Mesendoderm (in vitro differentiated cells): Measurements from ENCODE around the gene IRAK3.

Experiments
- DNase-seq: peaks from one replicate; pipeline ENCODE4 v3.0.0; 2013
- H2AK5ac ChIP-seq: 2 replicates; pipeline ENCODE4 v1.6.1; 2013; ENCODE audit warnings: low read length, inconsistent platforms
- H2BK120ac ChIP-seq: 2 replicates; pipeline ENCODE4 v1.6.1; 2013; ENCODE audit warnings: low read depth, mild to moderate bottlenecking, low read length, moderate library complexity, mixed read lengths
- H2BK15ac ChIP-seq: replicated peaks from 2 replicates; pipeline ENCODE4 v1.6.1; 2013; ENCODE audit warnings: low read depth, mild to moderate bottlenecking, moderate library complexity
- H2BK5ac ChIP-seq: 2 replicates; pipeline ENCODE4 v1.6.1; 2013; ENCODE audit warnings: low read length, inconsistent platforms
- H3K18ac ChIP-seq: 2 replicates; pipeline ENCODE4 v1.6.1; 2013; ENCODE audit warnings: mild to moderate bottlenecking, low read length, mixed read lengths
- H3K23ac ChIP-seq: one replicate; pipeline ENCODE4 v1.6.1; 2013; ENCODE audit warnings: low read length
- H3K27ac ChIP-seq: 2 replicates; pipeline ENCODE4 v1.5.1; 2013; ENCODE audit warnings: low read depth, mild to moderate bottlenecking, inconsistent platforms, low read length, moderate library complexity
- H3K27me3 ChIP-seq: 2 replicates; pipeline ENCODE4 v1.6.1; 2013; ENCODE audit warnings: low read length, control low read depth, mild to moderate bottlenecking, inconsistent platforms; ENCODE audit not compliant: insufficient read depth, poor library complexity
- H3K36me3 ChIP-seq: 2 replicates; pipeline ENCODE4 v1.6.1; 2013; ENCODE audit warnings: low read length, inconsistent platforms; ENCODE audit not compliant: control insufficient read depth, insufficient read depth
- H3K4ac ChIP-seq: one replicate; pipeline ENCODE4 v1.6.1; 2013; ENCODE audit warnings: low read depth, mild to moderate bottlenecking, low read length, moderate library complexity
- H3K4me1 ChIP-seq: 2 replicates; pipeline ENCODE4 v1.6.1; 2013; ENCODE audit warnings: low read depth, low read length, inconsistent platforms; ENCODE audit not compliant: control insufficient read depth
- H3K4me2 ChIP-seq: 2 replicates; pipeline ENCODE4 v1.6.1; 2013; ENCODE audit warnings: low read length
- H3K4me3 ChIP-seq: 2 replicates; pipeline ENCODE4 v1.5.1; 2013; ENCODE audit warnings: mild to moderate bottlenecking, low read length
- H3K56ac ChIP-seq: one replicate; pipeline ENCODE4 v1.6.1; 2013; ENCODE audit warnings: low read length
- H3K79me1 ChIP-seq: 2 replicates; pipeline ENCODE4 v1.6.1; 2013; ENCODE audit warnings: low read length, inconsistent platforms
- H3K79me2 ChIP-seq: 2 replicates; pipeline ENCODE4 v1.6.1; 2013; ENCODE audit warnings: mild to moderate bottlenecking, low read length; ENCODE audit not compliant: control insufficient read depth, insufficient read depth
- H3K9ac ChIP-seq: 2 replicates; pipeline ENCODE4 v1.6.1; 2013; ENCODE audit warnings: low read length, inconsistent platforms
- H4K5ac ChIP-seq: one replicate; pipeline ENCODE4 v1.6.1; 2013; ENCODE audit warnings: low read length
- H4K8ac ChIP-seq: one replicate; pipeline ENCODE4 v1.6.1; 2013; ENCODE audit warnings: low read depth, mild to moderate bottlenecking, control low read depth, low read length, moderate library complexity
- WGBS: extraction: QIAGEN DNeasy Blood & Tissue Kit; methylation state at CpG from one replicate; pipeline ENCODE4 v1.1.7; 2013; ENCODE audit warnings: low lambda C conversion rate, missing lambda C conversion rate; ENCODE audit not compliant: insufficient coverage; ENCODE audit errors: extremely low coverage; 5-methylcytosine and 5-hydroxymethylcytosine counted together

IRAK3 gene

GRCh38 chr12:66189889-66190288, 875 bp downstream of the IRAK3 start:
- H3K18ac ChIP-seq: no peak overlapping the region
- H3K36me3 ChIP-seq: no peaks in the 10 kb centered on the region
- H3K23ac ChIP-seq: no peak overlapping the region
- H3K4me3 ChIP-seq: no peak overlapping the region
- no CpG with 5 or more reads among the region's 6 CpGs for WGBS
- H3K4ac ChIP-seq: no peak overlapping the region
- H3K4me1 ChIP-seq: no peaks in the 10 kb centered on the region
- H3K79me1 ChIP-seq: no peaks in the 10 kb centered on the region
- H3K27me3 ChIP-seq: no peaks in the 10 kb centered on the region
- no peak for DNase-seq
- H3K56ac ChIP-seq: no peak overlapping the region
- no peak overlapping the region for H2BK120ac ChIP-seq
- H3K79me2 ChIP-seq: no peaks in the 10 kb centered on the region
- H4K5ac ChIP-seq: no peak overlapping the region
- H2BK15ac ChIP-seq: no peak overlapping the region
- H3K27ac ChIP-seq: no peak overlapping the region
- H3K4me2 ChIP-seq: no peak overlapping the region
- H2AK5ac ChIP-seq: no peak overlapping the region
- no peak overlapping the region for H4K8ac ChIP-seq
- H3K9ac ChIP-seq: no peak overlapping the region
- no peak overlapping the region for H2BK5ac ChIP-seq

DNA sequence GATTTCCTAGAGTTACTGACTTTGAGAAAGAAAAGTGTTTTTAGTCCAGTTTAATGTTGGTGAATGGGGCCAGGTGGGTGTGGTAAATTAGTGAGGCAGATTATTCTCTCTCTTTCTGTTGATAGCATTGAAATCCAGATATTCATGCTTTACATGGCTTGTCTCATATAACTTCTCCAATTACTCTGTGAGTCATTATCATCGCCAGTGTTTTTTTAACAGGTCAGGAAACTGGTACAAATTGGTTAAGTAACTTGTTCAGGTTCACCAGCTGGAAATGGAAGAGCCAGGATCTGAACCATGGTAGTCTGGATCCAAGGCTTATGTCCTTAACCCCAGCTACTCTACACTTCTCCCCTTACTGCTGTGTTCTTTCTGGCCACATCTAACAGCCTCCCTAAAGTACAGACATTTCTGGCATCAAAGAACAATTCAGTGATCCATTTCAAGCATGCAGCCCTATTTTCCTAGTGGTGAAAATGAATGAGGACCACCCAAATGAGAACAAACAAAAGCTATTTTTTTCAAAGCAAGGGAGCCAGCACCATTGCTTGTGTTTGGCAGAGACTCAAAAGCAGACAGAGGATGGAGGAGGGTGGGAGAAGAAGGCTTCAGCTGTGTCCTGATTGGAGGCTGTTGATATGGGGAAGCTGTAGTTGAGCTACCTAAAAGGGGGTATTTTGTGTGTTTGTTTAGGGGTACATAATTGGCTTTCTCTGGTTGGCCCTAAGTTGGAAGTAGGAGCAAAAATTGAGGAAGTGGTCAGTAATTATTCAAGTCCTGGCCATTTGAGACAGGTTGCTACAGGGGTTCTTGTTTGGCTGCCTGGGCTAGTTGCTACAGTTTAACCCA, 1.7 kb downstream of the IRAK3 start:
- Histone ChIP-seq H2BK15ac (no peak overlapping the region), H3K23ac (no peak overlapping the region), H3K56ac (no peak overlapping the region), H3K79me1 (no peaks in the 10 kb centered on the region), H2BK5ac (no peak overlapping the region), H3K27me3 (no peaks in the 10 kb centered on the region), H3K4me2 (no peak overlapping the region), H3K9ac (no peak overlapping the region), H3K4me3 (no peak overlapping the region), H2AK5ac (no peak overlapping the region), H4K5ac (no peak overlapping the region), H3K79me2 (no peaks in the 10 kb centered on the region), H3K18ac (no peak overlapping the region), H3K36me3 (no peaks in the 10 kb centered on the region), H4K8ac (no peak overlapping the region), H2BK120ac (no peak overlapping the region), H3K27ac (no peak overlapping the region), H3K4me1 (no peaks in the 10 kb centered on the region), H3K4ac (no peak overlapping the region)
- no peak for DNase-seq
- no CpG with 5 or more reads among the region's 1 CpG for WGBS

DNA sequence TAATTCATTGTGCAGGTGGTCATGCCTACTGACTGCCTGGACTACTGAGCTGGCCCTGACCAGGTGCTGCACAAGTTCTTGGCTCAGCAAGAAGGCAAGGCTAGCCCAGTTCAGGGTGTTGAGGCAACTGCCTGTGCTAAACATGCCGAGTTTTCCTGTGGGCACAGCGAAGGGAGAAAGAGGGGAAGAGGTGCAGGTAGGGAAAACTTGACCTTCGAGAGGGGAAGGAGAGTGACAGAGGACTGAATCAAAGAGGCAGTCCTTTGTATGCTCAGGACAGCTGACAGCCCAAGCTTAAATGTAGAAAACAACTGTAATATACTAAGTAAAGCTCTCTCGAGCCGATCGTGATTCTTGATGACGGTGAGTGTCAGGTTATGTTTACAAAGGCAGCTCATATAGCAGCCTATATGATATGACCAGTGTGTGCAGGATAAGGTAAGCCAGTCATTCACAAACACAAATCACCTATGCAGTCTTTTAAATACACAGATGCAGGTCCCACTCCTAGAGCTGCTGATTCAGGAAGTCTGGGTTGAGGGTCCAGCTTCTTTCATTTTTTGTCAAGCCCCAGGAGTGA, 2.6 kb downstream of the IRAK3 start:
- Histone ChIP-seq H3K4ac (no peak overlapping the region), H3K27ac (no peak overlapping the region), H4K8ac (no peak overlapping the region), H3K56ac (peak overlapping the region; percentile 27), H3K4me1 (no peaks in the 10 kb centered on the region), H2AK5ac (no peak overlapping the region), H3K18ac (no peak overlapping the region), H3K4me2 (no peak overlapping the region), H3K9ac (no peak overlapping the region), H3K79me1 (no peaks in the 10 kb centered on the region), H2BK5ac (no peak overlapping the region), H3K36me3 (no peaks in the 10 kb centered on the region), H4K5ac (no peak overlapping the region), H3K79me2 (no peaks in the 10 kb centered on the region), H3K4me3 (no peak overlapping the region), H2BK120ac (no peak overlapping the region), H3K27me3 (no peaks in the 10 kb centered on the region), H3K23ac (no peak overlapping the region), H2BK15ac (no peak overlapping the region)
- no peak for DNase-seq
- no CpG with 5 or more reads among the region's 7 CpGs for WGBS

DNA sequence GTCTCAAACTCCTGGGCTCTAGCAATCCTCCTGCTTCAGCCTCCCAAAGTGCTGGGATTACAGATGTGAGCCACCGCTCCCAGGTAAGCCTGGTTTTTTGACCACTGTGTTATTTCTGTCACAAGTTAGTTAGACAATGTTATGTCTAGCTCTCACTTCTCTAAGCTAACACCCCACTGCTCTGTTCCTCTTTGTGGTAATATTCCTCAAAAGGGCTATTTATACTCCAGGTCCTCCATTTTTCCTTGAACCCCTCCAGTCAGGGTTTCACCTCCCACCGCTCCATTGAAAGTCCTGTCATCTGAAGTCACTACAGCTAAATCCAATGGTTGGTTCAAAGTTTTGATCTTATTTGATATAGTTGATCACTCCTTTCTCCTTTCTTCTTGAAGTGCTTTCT, 5.1 kb downstream of the IRAK3 start:
- Histone ChIP-seq H2AK5ac (no peak overlapping the region), H3K4me2 (no peak overlapping the region), H3K79me1 (no peaks in the 10 kb centered on the region), H3K9ac (no peak overlapping the region), H2BK5ac (no peak overlapping the region), H3K4me3 (no peak overlapping the region), H3K18ac (no peak overlapping the region), H3K79me2 (no peaks in the 10 kb centered on the region), H3K27ac (no peak overlapping the region), H4K5ac (no peak overlapping the region), H3K27me3 (no peaks in the 10 kb centered on the region), H4K8ac (no peak overlapping the region), H3K36me3 (no peaks in the 10 kb centered on the region), H3K56ac (no peak overlapping the region), H3K4me1 (peaks cover 2% of the 10 kb centered on the region), H2BK120ac (no peak overlapping the region), H3K23ac (no peak overlapping the region), H3K4ac (no peak overlapping the region), H2BK15ac (no peak overlapping the region)
- no CpG with 5 or more reads among the region's 2 CpGs for WGBS
- no peak for DNase-seq

GRCh38 chr12:66195242-66195641, 6.2 kb downstream of the IRAK3 start:
- Histone ChIP-seq H3K9ac (no peak overlapping the region), H4K8ac (no peak overlapping the region), H3K36me3 (no peaks in the 10 kb centered on the region), H3K56ac (no peak overlapping the region), H3K4me3 (no peak overlapping the region), H3K27me3 (no peaks in the 10 kb centered on the region), H2AK5ac (no peak overlapping the region), H3K4me2 (no peak overlapping the region), H3K23ac (no peak overlapping the region), H4K5ac (no peak overlapping the region), H3K18ac (no peak overlapping the region), H3K4ac (no peak overlapping the region), H3K79me1 (no peaks in the 10 kb centered on the region), H3K79me2 (no peaks in the 10 kb centered on the region), H2BK5ac (no peak overlapping the region), H3K27ac (no peak overlapping the region), H3K4me1 (peaks cover 2% of the 10 kb centered on the region), H2BK15ac (no peak overlapping the region), H2BK120ac (no peak overlapping the region)
- no CpG with 5 or more reads among the region's 6 CpGs for WGBS
- no peak for DNase-seq
